ENCODE results near the gene CTDSP2. TPM values are rescaled to one million over a fixed set of nuclear protein-coding genes. Genes with fewer than 3 reads are reported as not detected.

CTDSP2 gene
- total and polyA plus RNA-seq, 2 of the 8 experiments (the other 6 are each of a cell fraction or from before 2014, with no cell fraction given): 71.3 to 91.7 TPM

DNA sequence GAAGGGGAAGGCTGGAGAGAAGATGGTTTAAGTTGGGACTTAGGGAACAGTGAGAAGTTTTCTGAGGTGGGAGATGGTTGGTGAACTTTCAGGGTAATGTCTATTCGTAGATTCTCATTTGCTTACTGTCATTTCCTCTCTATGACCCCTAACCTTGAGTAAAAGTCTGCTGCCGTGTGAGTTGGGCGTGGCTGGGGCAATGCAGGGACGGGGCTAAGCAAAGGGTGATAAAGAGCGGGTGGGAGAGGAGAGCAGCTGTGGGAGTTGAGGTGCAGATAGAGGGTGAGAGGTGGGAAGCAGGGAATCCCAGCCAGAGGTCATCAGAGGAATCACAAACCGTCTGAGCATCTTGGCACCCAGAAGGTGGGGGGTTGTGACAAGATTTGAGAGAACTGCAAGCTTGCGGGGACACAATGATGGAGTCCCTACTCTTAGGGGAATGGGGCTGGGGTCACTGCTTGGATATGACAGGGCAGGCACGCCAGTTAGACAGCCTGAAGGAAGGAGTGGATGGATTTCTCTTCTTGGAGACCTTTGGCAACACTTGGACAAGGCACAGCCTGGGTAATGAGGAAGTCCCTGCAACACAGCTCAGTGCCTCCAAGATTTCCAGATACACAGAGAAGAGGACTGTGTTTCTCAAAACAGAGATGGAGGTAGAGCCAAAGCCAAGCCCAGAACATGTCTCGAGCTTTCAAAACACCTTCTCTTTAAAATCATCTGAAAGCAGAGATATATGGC lies 45.9 kb upstream of the CTDSP2 start (continued):
- TF ChIP-seq, protein P1, sequence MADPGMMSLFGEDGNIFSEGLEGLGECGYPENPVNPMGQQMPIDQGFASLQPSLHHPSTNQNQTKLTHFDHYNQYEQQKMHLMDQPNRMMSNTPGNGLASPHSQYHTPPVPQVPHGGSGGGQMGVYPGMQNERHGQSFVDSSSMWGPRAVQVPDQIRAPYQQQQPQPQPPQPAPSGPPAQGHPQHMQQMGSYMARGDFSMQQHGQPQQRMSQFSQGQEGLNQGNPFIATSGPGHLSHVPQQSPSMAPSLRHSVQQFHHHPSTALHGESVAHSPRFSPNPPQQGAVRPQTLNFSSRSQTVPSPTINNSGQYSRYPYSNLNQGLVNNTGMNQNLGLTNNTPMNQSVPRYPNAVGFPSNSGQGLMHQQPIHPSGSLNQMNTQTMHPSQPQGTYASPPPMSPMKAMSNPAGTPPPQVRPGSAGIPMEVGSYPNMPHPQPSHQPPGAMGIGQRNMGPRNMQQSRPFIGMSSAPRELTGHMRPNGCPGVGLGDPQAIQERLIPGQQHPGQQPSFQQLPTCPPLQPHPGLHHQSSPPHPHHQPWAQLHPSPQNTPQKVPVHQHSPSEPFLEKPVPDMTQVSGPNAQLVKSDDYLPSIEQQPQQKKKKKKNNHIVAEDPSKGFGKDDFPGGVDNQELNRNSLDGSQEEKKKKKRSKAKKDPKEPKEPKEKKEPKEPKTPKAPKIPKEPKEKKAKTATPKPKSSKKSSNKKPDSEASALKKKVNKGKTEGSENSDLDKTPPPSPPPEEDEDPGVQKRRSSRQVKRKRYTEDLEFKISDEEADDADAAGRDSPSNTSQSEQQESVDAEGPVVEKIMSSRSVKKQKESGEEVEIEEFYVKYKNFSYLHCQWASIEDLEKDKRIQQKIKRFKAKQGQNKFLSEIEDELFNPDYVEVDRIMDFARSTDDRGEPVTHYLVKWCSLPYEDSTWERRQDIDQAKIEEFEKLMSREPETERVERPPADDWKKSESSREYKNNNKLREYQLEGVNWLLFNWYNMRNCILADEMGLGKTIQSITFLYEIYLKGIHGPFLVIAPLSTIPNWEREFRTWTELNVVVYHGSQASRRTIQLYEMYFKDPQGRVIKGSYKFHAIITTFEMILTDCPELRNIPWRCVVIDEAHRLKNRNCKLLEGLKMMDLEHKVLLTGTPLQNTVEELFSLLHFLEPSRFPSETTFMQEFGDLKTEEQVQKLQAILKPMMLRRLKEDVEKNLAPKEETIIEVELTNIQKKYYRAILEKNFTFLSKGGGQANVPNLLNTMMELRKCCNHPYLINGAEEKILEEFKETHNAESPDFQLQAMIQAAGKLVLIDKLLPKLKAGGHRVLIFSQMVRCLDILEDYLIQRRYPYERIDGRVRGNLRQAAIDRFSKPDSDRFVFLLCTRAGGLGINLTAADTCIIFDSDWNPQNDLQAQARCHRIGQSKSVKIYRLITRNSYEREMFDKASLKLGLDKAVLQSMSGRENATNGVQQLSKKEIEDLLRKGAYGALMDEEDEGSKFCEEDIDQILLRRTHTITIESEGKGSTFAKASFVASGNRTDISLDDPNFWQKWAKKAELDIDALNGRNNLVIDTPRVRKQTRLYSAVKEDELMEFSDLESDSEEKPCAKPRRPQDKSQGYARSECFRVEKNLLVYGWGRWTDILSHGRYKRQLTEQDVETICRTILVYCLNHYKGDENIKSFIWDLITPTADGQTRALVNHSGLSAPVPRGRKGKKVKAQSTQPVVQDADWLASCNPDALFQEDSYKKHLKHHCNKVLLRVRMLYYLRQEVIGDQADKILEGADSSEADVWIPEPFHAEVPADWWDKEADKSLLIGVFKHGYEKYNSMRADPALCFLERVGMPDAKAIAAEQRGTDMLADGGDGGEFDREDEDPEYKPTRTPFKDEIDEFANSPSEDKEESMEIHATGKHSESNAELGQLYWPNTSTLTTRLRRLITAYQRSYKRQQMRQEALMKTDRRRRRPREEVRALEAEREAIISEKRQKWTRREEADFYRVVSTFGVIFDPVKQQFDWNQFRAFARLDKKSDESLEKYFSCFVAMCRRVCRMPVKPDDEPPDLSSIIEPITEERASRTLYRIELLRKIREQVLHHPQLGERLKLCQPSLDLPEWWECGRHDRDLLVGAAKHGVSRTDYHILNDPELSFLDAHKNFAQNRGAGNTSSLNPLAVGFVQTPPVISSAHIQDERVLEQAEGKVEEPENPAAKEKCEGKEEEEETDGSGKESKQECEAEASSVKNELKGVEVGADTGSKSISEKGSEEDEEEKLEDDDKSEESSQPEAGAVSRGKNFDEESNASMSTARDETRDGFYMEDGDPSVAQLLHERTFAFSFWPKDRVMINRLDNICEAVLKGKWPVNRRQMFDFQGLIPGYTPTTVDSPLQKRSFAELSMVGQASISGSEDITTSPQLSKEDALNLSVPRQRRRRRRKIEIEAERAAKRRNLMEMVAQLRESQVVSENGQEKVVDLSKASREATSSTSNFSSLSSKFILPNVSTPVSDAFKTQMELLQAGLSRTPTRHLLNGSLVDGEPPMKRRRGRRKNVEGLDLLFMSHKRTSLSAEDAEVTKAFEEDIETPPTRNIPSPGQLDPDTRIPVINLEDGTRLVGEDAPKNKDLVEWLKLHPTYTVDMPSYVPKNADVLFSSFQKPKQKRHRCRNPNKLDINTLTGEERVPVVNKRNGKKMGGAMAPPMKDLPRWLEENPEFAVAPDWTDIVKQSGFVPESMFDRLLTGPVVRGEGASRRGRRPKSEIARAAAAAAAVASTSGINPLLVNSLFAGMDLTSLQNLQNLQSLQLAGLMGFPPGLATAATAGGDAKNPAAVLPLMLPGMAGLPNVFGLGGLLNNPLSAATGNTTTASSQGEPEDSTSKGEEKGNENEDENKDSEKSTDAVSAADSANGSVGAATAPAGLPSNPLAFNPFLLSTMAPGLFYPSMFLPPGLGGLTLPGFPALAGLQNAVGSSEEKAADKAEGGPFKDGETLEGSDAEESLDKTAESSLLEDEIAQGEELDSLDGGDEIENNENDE (IDR thresholded peaks at IDR 0.05; ENCODE audit: insufficient replicate concordance, low read length): no peak
- TF ChIP-seq PHF8 (conservative IDR thresholded peaks at IDR 0.05; ENCODE audit: low read depth, low read length) (no peak), FOSL1 (IDR thresholded peaks at IDR 0.05; ENCODE audit: insufficient read depth, low read depth, low read length) (no peak), ASH2L (IDR thresholded peaks at IDR 0.05; ENCODE audit: low read length) (no peak), BRCA1 (IDR thresholded peaks at IDR 0.05; ENCODE audit: low read depth, low read length) (no peak), TAF7 (optimal IDR thresholded peaks at IDR 0.05; ENCODE audit: borderline replicate concordance, low read depth, low read length) (no peak), GABPA (IDR thresholded peaks at IDR 0.05; ENCODE audit: borderline replicate concordance, insufficient read depth, low read length) (no peak), TEAD4 (IDR thresholded peaks at IDR 0.05; ENCODE audit: low read depth, low read length) (no peak), SIN3A (conservative IDR thresholded peaks at IDR 0.05 in 1 of 2, IDR thresholded peaks at IDR 0.05 in 1 of 2; ENCODE audit: low read depth in 1 of 2, low read length in 2 of 2) (no peak), POU5F1 (IDR thresholded peaks at IDR 0.05; ENCODE audit: low read depth, low read length) (no peak)

Measured in H1 (cell line).